SU-DHL-6 (cell line): Measurements from ENCODE around the gene TMEM176B.

ENCODE experiments used
- H2AFZ ChIP-seq: fragments of 200-600 bp; sonication (generic); 2 replicates; pipeline ENCODE4 v1.6.1; 2014; ENCODE audit warnings: low read depth, mild to moderate bottlenecking, moderate library complexity, mixed read lengths, antibody characterized with exemption, low read length; ENCODE audit not compliant: severe bottlenecking
- H3F3A ChIP-seq: fragments of 200-600 bp; shearing (Covaris generic); 2 replicates; pipeline ENCODE4 v1.6.0; 2016; ENCODE audit warnings: antibody characterized with exemption, mild to moderate bottlenecking; ENCODE audit not compliant: insufficient read depth
- H3K27ac ChIP-seq: fragments of 200-600 bp; sonication (generic); 2 replicates; pipeline ENCODE4 v1.5.1; 2016; ENCODE audit warnings: low read depth, mild to moderate bottlenecking, low read length, moderate library complexity, mixed read lengths
- H3K27me3 ChIP-seq: fragments of 200-600 bp; sonication (generic), shearing (Covaris generic); 2 replicates; pipeline ENCODE4 v1.6.0; 2014; ENCODE audit warnings: mild to moderate bottlenecking, low read length
- H3K36me3 ChIP-seq: fragments of 200-600 bp; sonication (generic); 2 replicates; pipeline ENCODE4 v1.6.1; 2014; ENCODE audit warnings: mild to moderate bottlenecking, low read length, mixed read lengths
- H3K4me2 ChIP-seq: fragments of 300-600, 200-600 bp; shearing (Covaris generic), sonication (generic); 2 replicates; pipeline ENCODE4 v1.6.0; 2014; ENCODE audit warnings: low read length, low read depth, mild to moderate bottlenecking; ENCODE audit not compliant: poor library complexity, severe bottlenecking
- H3K4me3 ChIP-seq: fragments of 200-600 bp; sonication (generic); 2 replicates; pipeline ENCODE4 v1.5.1; 2014; ENCODE audit warnings: antibody characterized with exemption, low read length, mild to moderate bottlenecking, mixed read lengths; ENCODE audit not compliant: insufficient read depth, poor library complexity, severe bottlenecking
- H3K79me2 ChIP-seq: fragments of 200-600 bp; sonication (generic); 2 replicates; pipeline ENCODE4 v1.6.1; 2014; ENCODE audit warnings: mild to moderate bottlenecking, low read length, moderate library complexity; ENCODE audit not compliant: insufficient read depth
- H3K9ac ChIP-seq: fragments of 200-600 bp; sonication (generic); 2 replicates; pipeline ENCODE4 v1.7.0; 2014; ENCODE audit warnings: mild to moderate bottlenecking, low read length
- H3K9me2 ChIP-seq: fragments of 200-600 bp; sonication (generic); replicated peaks from 2 replicates; pipeline ENCODE4 v1.6.1; 2014; ENCODE audit warnings: low read length; ENCODE audit not compliant: insufficient read depth
- H3K9me3 ChIP-seq: fragments of 200-600 bp; sonication (generic); 2 replicates; pipeline ENCODE4 v1.6.1; 2014; ENCODE audit warnings: low read length, mixed read lengths; ENCODE audit not compliant: insufficient read depth
- H4K20me1 ChIP-seq: fragments of 200-600 bp; sonication (generic); 2 replicates; pipeline ENCODE4 v1.6.1; 2014; ENCODE audit warnings: low read depth, mild to moderate bottlenecking, antibody characterized with exemption, low read length, moderate library complexity, mixed read lengths
- CTCF ChIP-seq: fragments of 200-600 bp; sonication (generic); IDR thresholded peaks from one replicate; pipeline ENCODE4 v1.5.1; 2017; ENCODE audit warnings: antibody characterized with exemption, mild to moderate bottlenecking, low read length, moderate library complexity; ENCODE audit not compliant: insufficient read depth, poor library complexity, severe bottlenecking
- EZH2phosphoT487 ChIP-seq: fragments of 200-600 bp; sonication (generic), shearing (Covaris generic); conservative IDR thresholded peaks from 2 replicates; pipeline ENCODE4 v1.6.1; 2018; ENCODE audit warnings: mild to moderate bottlenecking, antibody characterized with exemption, low read length, moderate library complexity, mixed read lengths

TMEM176B gene

GRCh38 chr7:150838965-150839650 is 38.9 kb upstream of the TMEM176B start:
- no peak overlapping the region for H3K4me3 ChIP-seq
- 0 out of 2 replicates have a peak, but pooled peaks cover 2% of the 10 kb centered on the region for H3K27me3 ChIP-seq
- H3K36me3 ChIP-seq, result no peaks in the 10 kb centered on the region
- TF ChIP-seq CTCF (no peak), EZH2phosphoT487 (no peak)
- H3K27ac ChIP-seq, result no peak overlapping the region
- no peaks in the 10 kb centered on the region for H3K9me3 ChIP-seq
- H3F3A ChIP-seq, result no peaks in the 10 kb centered on the region
- no peak overlapping the region for H3K9ac ChIP-seq
- H3K9me2 ChIP-seq, result no peaks in the 10 kb centered on the region
- no peak overlapping the region for H2AFZ ChIP-seq
- no peaks in the 10 kb centered on the region for H4K20me1 ChIP-seq
- no peaks in the 10 kb centered on the region for H3K79me2 ChIP-seq
- H3K4me2 ChIP-seq, result no peak overlapping the region

- H3K27ac ChIP-seq, result no peak overlapping the region
- TF ChIP-seq EZH2phosphoT487 (no peak), CTCF (no peak)
- no peak overlapping the region for H3K4me3 ChIP-seq
- H3K9me2 ChIP-seq, result no peaks in the 10 kb centered on the region
- H3K4me2 ChIP-seq, result no peak overlapping the region
- H3K27me3 ChIP-seq, result 0 out of 2 replicates have a peak, but pooled peaks cover 2% of the 10 kb centered on the region
- no peaks in the 10 kb centered on the region for H3F3A ChIP-seq
- H4K20me1 ChIP-seq, result no peaks in the 10 kb centered on the region
- H2AFZ ChIP-seq, result no peak overlapping the region
- H3K36me3 ChIP-seq, result no peaks in the 10 kb centered on the region
- H3K79me2 ChIP-seq, result no peaks in the 10 kb centered on the region
- H3K9ac ChIP-seq, result no peak overlapping the region
- H3K9me3 ChIP-seq, result no peaks in the 10 kb centered on the region
Observed at GRCh38 chr7:150835702-150836280, 35.6 kb upstream of the TMEM176B start.

- H3K9me3 ChIP-seq, result no peaks in the 10 kb centered on the region
- H3K27ac ChIP-seq, result no peak overlapping the region
- 0 out of 2 replicates have a peak, but pooled peaks cover 2% of the 10 kb centered on the region for H3K27me3 ChIP-seq
- no peaks in the 10 kb centered on the region for H4K20me1 ChIP-seq
- TF ChIP-seq EZH2phosphoT487 (no peak), CTCF (no peak)
- no peaks in the 10 kb centered on the region for H3K9me2 ChIP-seq
- H3F3A ChIP-seq, result no peaks in the 10 kb centered on the region
- H3K4me3 ChIP-seq, result no peak overlapping the region
- H3K36me3 ChIP-seq, result no peaks in the 10 kb centered on the region
- no peaks in the 10 kb centered on the region for H3K79me2 ChIP-seq
- no peak overlapping the region for H2AFZ ChIP-seq
- no peak overlapping the region for H3K9ac ChIP-seq
- H3K4me2 ChIP-seq, result no peak overlapping the region
Observed at GRCh38 chr7:150835019-150835418, 34.9 kb upstream of the TMEM176B start.
